ENCODE measurements around the gene ZP2. TPM values are rescaled to one million over a fixed set of nuclear protein-coding genes. Genes with fewer than 3 reads are reported as not detected.
"Not testable (repeated sequence)": the region's sequence is repeated elsewhere in the genome, so short reads cannot be mapped to it uniquely, and the experiment has no call there.

ZP2 gene
- total and polyA plus RNA-seq, 5 donors, result not detected

DNA sequence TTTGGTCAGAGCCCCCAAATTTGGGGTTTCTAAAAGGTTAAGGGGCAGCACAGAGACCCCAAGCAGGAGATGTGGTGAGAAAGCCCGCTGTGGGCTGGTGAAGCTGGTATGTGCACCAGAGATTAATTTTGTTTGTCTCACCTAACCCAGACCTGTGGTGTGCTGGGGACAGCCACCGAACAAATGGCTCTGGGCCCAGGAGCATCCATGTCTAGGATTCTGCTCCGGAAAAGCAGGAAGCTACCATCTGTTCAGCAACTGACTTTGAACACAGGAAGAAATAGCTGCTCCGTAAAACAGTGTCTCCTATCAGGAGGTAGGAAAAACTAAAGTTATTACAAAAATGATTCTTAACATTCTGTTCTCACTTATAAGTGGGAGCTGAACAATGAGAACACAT lies 2.7 kb upstream of the ZP2 start:
- no peak for ATAC-seq
- Histone ChIP-seq H3K27me3 (ENCODE audit: control insufficient read depth, insufficient read depth) (no peaks in the 10 kb centered on the region), H3K4me1 (ENCODE audit: control insufficient read depth, insufficient read depth, low read length) (no peaks in the 10 kb centered on the region), H3K4me3 (ENCODE audit: low read length) (no peak overlapping the region), H3K27ac (ENCODE audit: low read length) (no peak overlapping the region), H3K9me3 (ENCODE audit: control insufficient read depth, low read length) (no peaks in the 10 kb centered on the region)
- intact Hi-C loops (cut with DNase I), result no loop called here
- DNase-seq, result no peak
- 70% methylated on average over 4 of the region's 4 CpGs for WGBS

DNA sequence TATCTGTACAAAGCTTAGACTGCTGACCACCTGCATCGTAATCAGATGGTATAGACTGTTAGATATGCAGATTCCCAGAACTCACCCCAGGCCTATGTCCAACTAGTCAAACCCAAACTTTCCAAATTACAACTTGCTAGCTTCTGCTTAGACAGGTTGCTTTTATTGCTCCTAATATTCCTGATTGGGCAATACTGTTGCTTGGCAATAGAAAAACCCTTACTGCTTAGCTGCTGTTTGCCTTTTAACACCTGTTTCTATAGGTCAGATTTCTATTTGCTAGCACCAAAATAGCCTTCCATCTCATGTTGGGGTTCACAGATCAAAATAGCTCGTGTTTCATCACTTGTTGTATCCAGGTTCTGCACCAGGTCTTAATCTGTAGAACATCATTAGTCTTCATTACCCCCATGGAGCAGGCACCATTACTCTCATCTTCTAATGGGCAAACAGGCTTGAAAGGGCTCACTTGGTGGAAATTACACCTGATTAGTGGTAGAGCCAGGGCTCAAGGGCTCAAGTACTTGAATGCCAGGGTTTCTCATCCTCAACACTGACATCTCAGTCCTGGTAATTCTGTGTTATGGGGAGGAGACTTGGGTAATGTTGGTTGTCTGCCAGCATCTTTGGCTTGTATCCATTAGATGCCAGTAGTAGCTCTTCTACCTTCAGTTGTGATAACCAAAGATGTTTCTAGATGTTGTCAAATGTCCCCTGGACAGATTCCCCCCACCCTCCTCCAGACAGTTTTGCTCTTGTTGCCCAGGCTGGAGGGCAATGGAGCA lies 2.7 kb downstream of the ZP2 start:
- H3K4me3 ChIP-seq (ENCODE audit: low read length), result no peak overlapping the region
- DNase-seq (no peak), ATAC-seq (no peak)
- no peak overlapping the region for H3K27ac ChIP-seq (ENCODE audit: low read length)
- H3K27me3 ChIP-seq (ENCODE audit: control insufficient read depth, insufficient read depth), result no peaks in the 10 kb centered on the region
- intact Hi-C loops (cut with DNase I), result no loop called here
- H3K4me1 ChIP-seq (ENCODE audit: control insufficient read depth, insufficient read depth, low read length), result no peaks in the 10 kb centered on the region
- WGBS, result 71% methylated on average over 2 of the region's 2 CpGs
- H3K9me3 ChIP-seq (ENCODE audit: control insufficient read depth, low read length), result no peaks in the 10 kb centered on the region

DNA sequence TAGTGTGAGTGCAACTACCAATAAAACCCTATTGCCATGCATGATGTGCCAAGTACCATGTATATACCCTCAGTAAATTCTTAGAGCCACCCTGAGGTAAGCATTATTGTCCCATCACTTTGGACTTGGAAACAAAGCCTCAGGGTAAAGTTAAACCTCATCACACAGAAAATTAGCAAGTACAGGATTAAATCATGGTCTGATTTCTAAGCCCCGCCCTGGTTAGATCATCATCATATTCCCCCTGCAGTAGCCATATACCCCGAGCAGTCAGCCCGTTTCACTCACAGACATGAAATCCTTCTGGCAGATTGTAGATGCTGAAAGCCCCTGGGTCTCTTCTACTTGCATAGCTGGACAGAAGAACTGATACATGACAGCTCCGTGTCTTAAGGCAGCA lies 4.8 kb downstream of the ZP2 start:
- Histone ChIP-seq H3K4me3 (ENCODE audit: low read length) (no peak overlapping the region), H3K4me1 (ENCODE audit: control insufficient read depth, insufficient read depth, low read length) (no peaks in the 10 kb centered on the region), H3K27me3 (ENCODE audit: control insufficient read depth, insufficient read depth) (no peaks in the 10 kb centered on the region), H3K27ac (ENCODE audit: low read length) (no peak overlapping the region), H3K9me3 (ENCODE audit: control insufficient read depth, low read length) (no peaks in the 10 kb centered on the region)
- intact Hi-C loops (cut with DNase I), result no loop called here
- no peak for DNase-seq
- no peak for ATAC-seq
- WGBS, result 83% methylated on average over 4 of the region's 4 CpGs

DNA sequence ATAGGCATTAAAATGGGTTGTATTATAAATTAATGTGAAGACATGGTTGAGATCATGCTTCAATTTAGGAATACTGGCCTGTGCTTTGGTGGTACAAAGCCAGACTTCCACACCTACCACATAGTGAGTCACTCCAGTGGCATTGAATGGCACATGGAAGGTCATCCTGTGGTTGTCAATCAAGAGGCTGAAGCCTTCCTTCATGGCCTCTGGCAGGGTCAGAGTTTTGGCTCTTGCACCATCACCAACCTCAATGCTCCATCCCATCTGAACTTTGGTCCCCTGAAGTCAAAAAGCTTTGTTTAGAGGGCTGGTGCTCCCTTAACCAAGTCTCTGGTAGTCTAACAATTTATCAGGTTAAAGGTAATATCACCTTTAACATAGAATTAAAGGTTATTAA lies 6.1 kb downstream of the ZP2 start:
- DNase-seq, result no peak
- H3K9me3 ChIP-seq (ENCODE audit: control insufficient read depth, low read length), result no peaks in the 10 kb centered on the region
- no peak overlapping the region for H3K27ac ChIP-seq (ENCODE audit: low read length)
- no peak overlapping the region for H3K4me3 ChIP-seq (ENCODE audit: low read length)
- H3K27me3 ChIP-seq (ENCODE audit: control insufficient read depth, insufficient read depth), result no peaks in the 10 kb centered on the region
- H3K4me1 ChIP-seq (ENCODE audit: control insufficient read depth, insufficient read depth, low read length), result no peaks in the 10 kb centered on the region
- intact Hi-C loops (cut with DNase I), result no loop called here
- no peak for ATAC-seq

DNA sequence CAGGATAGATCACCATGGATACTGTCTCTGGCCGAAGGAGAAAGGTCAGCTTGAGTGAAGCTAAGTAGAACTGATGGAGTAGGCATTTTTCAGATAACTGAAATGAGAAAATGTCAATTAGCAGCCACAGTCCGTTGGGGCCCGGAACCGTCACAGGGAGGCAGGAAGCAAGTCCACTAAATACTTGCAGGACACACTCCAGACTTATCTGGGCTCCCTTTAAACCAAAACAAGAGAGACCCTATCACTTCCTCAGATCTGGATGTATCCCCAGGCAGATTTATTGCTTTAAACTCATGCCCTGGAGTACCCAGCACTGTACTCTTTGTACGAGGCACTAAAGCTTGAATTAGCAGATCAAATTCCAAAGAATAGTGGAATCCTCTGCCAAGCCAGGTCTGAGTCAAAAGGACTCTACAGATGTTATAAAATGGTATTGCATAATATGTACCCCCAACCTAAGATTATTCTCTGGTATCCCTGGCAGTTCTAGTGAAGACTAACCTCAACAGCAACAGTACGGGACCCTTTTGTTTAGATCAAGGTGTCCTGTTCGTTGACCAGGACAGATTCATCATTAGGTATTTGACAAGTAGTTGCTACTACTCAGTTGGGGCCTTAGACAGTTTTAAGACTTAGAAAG lies 8.1 kb downstream of the ZP2 start:
- ATAC-seq (no peak), DNase-seq (no peak)
- Histone ChIP-seq H3K27ac (ENCODE audit: low read length) (no peak overlapping the region), H3K27me3 (ENCODE audit: control insufficient read depth, insufficient read depth) (no peaks in the 10 kb centered on the region), H3K4me1 (ENCODE audit: control insufficient read depth, insufficient read depth, low read length) (no peaks in the 10 kb centered on the region), H3K9me3 (ENCODE audit: control insufficient read depth, low read length) (no peaks in the 10 kb centered on the region), H3K4me3 (ENCODE audit: low read length) (no peak overlapping the region)
- intact Hi-C loops (cut with DNase I), result no loop called here
- WGBS, result 63% methylated on average over 7 of the region's 7 CpGs

DNA sequence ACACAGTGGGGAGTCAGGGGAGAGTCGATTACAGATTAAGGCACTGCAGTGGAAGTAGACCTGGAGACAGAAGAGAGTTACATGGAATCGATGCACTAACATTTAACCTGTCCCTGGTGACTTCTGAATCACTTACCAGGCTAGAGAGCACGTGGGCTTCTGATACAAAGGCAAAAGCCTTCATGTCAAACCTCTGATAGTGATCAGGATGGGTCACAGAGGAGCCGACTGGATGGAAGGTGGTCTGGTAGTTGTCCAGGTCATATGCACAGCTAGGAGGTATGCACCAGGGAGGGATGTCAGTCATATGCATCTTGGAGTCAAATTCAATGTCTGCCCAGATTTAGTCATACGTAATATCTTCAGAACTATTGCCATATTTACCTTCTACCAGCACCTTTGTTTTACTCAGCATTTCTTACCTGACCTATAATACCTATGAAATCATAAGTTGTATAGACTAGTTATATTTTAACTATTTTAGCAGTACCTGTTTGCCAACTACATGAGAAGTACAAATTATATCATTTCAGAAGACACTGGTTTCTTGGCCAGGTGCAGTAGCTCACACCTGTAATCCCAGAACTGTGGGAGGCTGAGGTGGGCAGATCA lies 11.7 kb downstream of the ZP2 start:
- Histone ChIP-seq H3K27me3 (ENCODE audit: control insufficient read depth, insufficient read depth) (no peaks in the 10 kb centered on the region), H3K9me3 (ENCODE audit: control insufficient read depth, low read length) (no peaks in the 10 kb centered on the region), H3K4me3 (ENCODE audit: low read length) (no peak overlapping the region), H3K27ac (ENCODE audit: low read length) (no peak overlapping the region), H3K4me1 (ENCODE audit: control insufficient read depth, insufficient read depth, low read length) (no peaks in the 10 kb centered on the region)
- intact Hi-C loops (cut with DNase I), result no loop called here
- WGBS, result 72% methylated on average over 5 of the region's 5 CpGs
- DNase-seq, result no peak
- ATAC-seq, result no peak

DNA sequence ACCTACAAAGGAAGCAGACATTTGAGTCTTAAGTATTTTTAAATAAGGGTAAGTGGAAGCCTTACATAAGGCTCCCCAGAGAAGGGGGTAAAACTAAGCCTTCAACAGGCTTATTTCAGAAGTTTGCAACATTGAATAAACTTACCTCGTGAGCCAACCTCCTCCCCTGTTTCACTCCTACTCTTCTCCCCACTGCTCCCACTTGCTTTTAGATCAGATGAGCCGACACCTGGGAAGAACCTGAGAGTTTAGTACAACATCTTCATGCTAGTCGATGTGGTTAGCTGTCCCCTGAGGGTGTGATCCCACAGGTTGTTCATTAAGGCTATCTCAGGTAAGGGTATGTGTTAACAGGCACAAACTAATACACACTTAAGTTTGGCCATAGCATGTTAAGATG lies 13.8 kb downstream of the ZP2 start:
- ATAC-seq (no peak), DNase-seq (no peak)
- WGBS, result 81% methylated on average over 3 of the region's 3 CpGs
- Histone ChIP-seq H3K4me3 (ENCODE audit: low read length) (no peak overlapping the region), H3K9me3 (ENCODE audit: control insufficient read depth, low read length) (no peaks in the 10 kb centered on the region), H3K27ac (ENCODE audit: low read length) (no peak overlapping the region), H3K27me3 (ENCODE audit: control insufficient read depth, insufficient read depth) (no peaks in the 10 kb centered on the region), H3K4me1 (ENCODE audit: control insufficient read depth, insufficient read depth, low read length) (no peaks in the 10 kb centered on the region)
- intact Hi-C loops (cut with DNase I), result no loop called here

DNA sequence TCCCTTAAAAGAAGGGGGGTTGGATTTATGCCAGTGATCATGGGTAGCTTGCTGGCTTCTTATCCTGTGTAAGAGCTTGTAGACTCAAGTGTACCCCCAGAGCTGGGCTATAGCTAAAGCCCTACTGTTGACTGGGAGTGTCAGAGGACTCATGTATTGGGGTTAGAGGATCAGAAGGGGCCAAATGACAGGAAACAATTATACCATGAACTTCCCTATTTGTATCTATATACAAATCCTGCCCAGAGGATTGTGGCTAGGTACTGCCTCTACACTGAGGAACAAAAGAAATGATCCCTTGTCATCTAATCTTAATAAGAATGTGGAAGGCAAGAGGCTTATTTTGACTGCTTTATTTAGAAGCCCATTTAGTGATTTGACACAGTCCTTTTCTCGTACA lies 14.3 kb downstream of the ZP2 start:
- Histone ChIP-seq H3K27ac (ENCODE audit: low read length) (no peak overlapping the region), H3K4me3 (ENCODE audit: low read length) (no peak overlapping the region), H3K4me1 (ENCODE audit: control insufficient read depth, insufficient read depth, low read length) (no peaks in the 10 kb centered on the region), H3K9me3 (ENCODE audit: control insufficient read depth, low read length) (no peaks in the 10 kb centered on the region), H3K27me3 (ENCODE audit: control insufficient read depth, insufficient read depth) (no peaks in the 10 kb centered on the region)
- DNase-seq (no peak), ATAC-seq (no peak)
- 72% methylated on average over 1 of the region's 1 CpG for WGBS
- intact Hi-C loops (cut with DNase I), result no loop called here

DNA sequence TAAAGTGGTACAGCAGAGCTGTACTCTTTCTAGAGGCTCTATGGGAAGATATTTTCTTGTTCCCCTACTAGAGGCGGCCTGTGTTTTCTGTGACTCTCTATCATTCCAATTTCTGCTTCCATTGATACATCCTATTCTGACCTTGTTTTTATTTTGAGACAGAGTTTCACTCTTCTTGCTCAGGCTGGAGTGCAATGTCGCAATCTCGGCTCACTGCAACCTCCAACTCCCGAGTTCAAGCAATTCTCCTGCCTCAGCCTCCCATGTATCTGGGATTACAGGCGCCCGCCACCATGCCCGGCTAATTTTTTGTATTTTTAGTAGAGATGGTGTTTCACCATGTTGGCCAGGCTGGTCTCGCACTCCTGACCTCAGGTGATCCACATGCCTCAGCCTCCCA lies 16.0 kb downstream of the ZP2 start:
- DNase-seq; H3K9me3 ChIP-seq (ENCODE audit: control insufficient read depth, low read length); H3K4me3 ChIP-seq (ENCODE audit: low read length); H3K4me1 ChIP-seq (ENCODE audit: control insufficient read depth, insufficient read depth, low read length); ATAC-seq; H3K27ac ChIP-seq (ENCODE audit: low read length); intact Hi-C loops (cut with DNase I); H3K27me3 ChIP-seq (ENCODE audit: control insufficient read depth, insufficient read depth): not testable (repeated sequence)
- 92% methylated on average over 8 of the region's 8 CpGs for WGBS

DNA sequence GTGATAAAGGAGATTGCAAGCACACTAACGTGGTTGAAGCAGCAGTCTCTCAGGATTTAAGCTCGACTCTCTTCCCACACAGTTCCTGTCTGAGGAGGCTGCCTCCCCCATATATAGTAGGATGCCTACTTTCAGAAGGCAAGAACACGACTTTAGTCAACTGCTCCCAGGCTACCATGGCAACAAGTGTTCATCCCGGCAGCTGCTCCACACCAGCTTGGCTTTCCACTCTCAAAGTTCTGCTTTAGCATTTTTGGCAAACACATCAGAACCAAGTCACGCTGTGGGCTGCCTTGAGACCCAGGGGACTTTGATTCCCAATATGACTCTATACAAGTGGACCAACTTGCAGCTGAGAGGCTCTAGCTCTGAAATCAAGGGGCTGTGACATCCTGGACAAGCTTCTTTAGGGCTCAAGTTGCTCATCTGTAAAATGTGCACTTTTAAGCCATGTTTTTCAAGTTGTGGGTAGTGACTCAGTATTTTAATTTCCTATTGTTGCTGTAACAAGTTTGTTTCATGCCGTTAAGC lies 16.5 kb downstream of the ZP2 start:
- intact Hi-C loops (cut with DNase I), result no loop called here
- WGBS, result 36% methylated on average over 6 of the region's 6 CpGs
- no peak for ATAC-seq
- Histone ChIP-seq H3K9me3 (ENCODE audit: control insufficient read depth, low read length) (no peaks in the 10 kb centered on the region), H3K27me3 (ENCODE audit: control insufficient read depth, insufficient read depth) (no peaks in the 10 kb centered on the region), H3K4me1 (ENCODE audit: control insufficient read depth, insufficient read depth, low read length) (no peaks in the 10 kb centered on the region), H3K4me3 (ENCODE audit: low read length) (no peak overlapping the region), H3K27ac (ENCODE audit: low read length) (no peak overlapping the region)
- no peak for DNase-seq

DNA sequence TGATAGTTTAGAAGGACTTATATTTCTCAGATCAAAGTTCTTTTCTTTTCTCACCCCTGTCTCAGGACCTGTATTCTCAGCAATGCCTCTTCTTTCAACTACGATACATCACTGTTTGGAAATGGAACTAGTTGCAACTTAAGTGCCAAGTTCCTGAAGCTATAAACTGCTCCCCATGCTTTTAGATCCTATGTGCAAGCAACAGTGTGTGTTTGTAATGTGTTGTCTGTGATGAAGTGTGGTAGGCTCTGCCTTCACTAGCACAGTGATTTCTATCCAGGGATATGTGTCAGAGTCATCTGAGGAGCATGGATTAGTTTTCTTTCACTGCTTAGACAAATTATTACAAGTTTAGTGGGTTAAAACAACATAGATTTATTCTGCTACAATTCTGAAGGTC lies 18.4 kb downstream of the ZP2 start:
- 55% methylated on average over 1 of the region's 1 CpG for WGBS
- intact Hi-C loops (cut with DNase I), result no loop called here
- no peak overlapping the region for H3K4me3 ChIP-seq (ENCODE audit: low read length)
- no peak for ATAC-seq
- H3K27ac ChIP-seq (ENCODE audit: low read length), result no peak overlapping the region
- H3K9me3 ChIP-seq (ENCODE audit: control insufficient read depth, low read length), result no peaks in the 10 kb centered on the region
- DNase-seq, result no peak
- H3K27me3 ChIP-seq (ENCODE audit: control insufficient read depth, insufficient read depth), result no peaks in the 10 kb centered on the region
- H3K4me1 ChIP-seq (ENCODE audit: control insufficient read depth, insufficient read depth, low read length), result no peaks in the 10 kb centered on the region

Measured in right cardiac atrium (tissue), 5 donors.